Esophagus muscularis mucosa (tissue), 4 donors: ENCODE results near the gene GATAD2B.

Experiments used
- EP300 ChIP-seq: sonication (generic); formaldehyde crosslinking; IDR thresholded peaks from one replicate; pipeline ENCODE4 v1.6.1; 2017; ENCODE audit warnings: antibody characterized with exemption
- POLR2A ChIP-seq: fragments of 450-650 bp; IDR thresholded peaks from one replicate; pipeline ENCODE4 v1.6.1; 2017; ENCODE audit warnings: antibody characterized with exemption, moderate library complexity, mild to moderate bottlenecking, low read depth
- POLR2AphosphoS5 ChIP-seq, 2 donors: sonication (generic); formaldehyde crosslinking; IDR thresholded peaks; one replicate each; pipeline ENCODE4 v1.6.1; 2017; ENCODE audit warnings: antibody characterized with exemption in 2 of 2
- TF ChIP-seq, protein P1 (sequence below), 3 experiments: fragments of 200-600 bp in 2 of 3; fragments of 450-650 bp in 1 of 3; sonication (generic) in 2 of 3; IDR thresholded peaks; one replicate each; pipeline ENCODE4 v1.5.1; 2017 to 2019; ENCODE audit warnings: antibody characterized with exemption in 3 of 3, mild to moderate bottlenecking in 2 of 3, moderate library complexity in 1 of 3

GRCh38 chr1:153860285-153860684 is 62.5 kb downstream of the GATAD2B start:
- TF ChIP-seq, protein P1, sequence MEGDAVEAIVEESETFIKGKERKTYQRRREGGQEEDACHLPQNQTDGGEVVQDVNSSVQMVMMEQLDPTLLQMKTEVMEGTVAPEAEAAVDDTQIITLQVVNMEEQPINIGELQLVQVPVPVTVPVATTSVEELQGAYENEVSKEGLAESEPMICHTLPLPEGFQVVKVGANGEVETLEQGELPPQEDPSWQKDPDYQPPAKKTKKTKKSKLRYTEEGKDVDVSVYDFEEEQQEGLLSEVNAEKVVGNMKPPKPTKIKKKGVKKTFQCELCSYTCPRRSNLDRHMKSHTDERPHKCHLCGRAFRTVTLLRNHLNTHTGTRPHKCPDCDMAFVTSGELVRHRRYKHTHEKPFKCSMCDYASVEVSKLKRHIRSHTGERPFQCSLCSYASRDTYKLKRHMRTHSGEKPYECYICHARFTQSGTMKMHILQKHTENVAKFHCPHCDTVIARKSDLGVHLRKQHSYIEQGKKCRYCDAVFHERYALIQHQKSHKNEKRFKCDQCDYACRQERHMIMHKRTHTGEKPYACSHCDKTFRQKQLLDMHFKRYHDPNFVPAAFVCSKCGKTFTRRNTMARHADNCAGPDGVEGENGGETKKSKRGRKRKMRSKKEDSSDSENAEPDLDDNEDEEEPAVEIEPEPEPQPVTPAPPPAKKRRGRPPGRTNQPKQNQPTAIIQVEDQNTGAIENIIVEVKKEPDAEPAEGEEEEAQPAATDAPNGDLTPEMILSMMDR (IDR thresholded peaks at IDR 0.05) = no peak
- TF ChIP-seq POLR2A (no peak), EP300 (no peak), POLR2AphosphoS5 (IDR thresholded peaks at IDR 0.05) (no peak)
